ENCODE data around the gene CLIP3. TPM values are rescaled to one million over a fixed set of nuclear protein-coding genes. Genes with fewer than 3 reads are reported as not detected.

Gene CLIP3
- total RNA-seq, 1 donor: 13.4 TPM

DNA sequence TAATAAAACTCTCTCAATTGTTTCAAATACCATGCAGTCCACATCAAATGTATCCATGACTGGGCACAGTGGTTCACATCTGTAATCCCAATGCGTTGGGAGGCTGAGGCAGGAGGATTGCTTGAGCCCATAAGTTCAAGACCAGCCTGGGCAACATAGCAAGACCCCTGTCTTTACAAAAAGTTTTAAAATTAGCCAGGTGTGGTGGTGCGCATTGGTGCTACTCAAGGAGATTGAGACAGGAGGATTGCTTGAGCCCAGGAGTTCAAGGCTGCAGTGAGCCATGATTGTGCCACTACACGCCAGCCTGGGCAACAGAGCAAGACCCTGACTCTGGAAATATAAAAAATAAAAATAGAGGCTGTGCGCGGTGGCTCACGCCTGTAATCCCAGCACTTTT, 5.0 kb downstream of the CLIP3 start:
- TF ChIP-seq, protein P1, sequence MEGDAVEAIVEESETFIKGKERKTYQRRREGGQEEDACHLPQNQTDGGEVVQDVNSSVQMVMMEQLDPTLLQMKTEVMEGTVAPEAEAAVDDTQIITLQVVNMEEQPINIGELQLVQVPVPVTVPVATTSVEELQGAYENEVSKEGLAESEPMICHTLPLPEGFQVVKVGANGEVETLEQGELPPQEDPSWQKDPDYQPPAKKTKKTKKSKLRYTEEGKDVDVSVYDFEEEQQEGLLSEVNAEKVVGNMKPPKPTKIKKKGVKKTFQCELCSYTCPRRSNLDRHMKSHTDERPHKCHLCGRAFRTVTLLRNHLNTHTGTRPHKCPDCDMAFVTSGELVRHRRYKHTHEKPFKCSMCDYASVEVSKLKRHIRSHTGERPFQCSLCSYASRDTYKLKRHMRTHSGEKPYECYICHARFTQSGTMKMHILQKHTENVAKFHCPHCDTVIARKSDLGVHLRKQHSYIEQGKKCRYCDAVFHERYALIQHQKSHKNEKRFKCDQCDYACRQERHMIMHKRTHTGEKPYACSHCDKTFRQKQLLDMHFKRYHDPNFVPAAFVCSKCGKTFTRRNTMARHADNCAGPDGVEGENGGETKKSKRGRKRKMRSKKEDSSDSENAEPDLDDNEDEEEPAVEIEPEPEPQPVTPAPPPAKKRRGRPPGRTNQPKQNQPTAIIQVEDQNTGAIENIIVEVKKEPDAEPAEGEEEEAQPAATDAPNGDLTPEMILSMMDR (IDR thresholded peaks at IDR 0.05; ENCODE audit: extremely low read depth, low read depth, low read length): no peak
- peaks cover 2% of the 10 kb centered on the region for H3K79me2 ChIP-seq (ENCODE audit: insufficient read depth, low read length)
- H3K9me3 ChIP-seq (ENCODE audit: low read depth, low read length): no peaks in the 10 kb centered on the region
- H3K27ac ChIP-seq (ENCODE audit: low read depth, low read length): no peak overlapping the region
- DNase-seq (ENCODE audit: insufficient read length, low spot score, missing footprints): no peak
- H4K20me1 ChIP-seq (ENCODE audit: insufficient read depth, low read length): peaks cover 3% of the 10 kb centered on the region
- no peaks in the 10 kb centered on the region for H3K27me3 ChIP-seq (ENCODE audit: insufficient read depth, low read length)
- H3K4me1 ChIP-seq (ENCODE audit: insufficient read depth, low read length): peaks cover 4% of the 10 kb centered on the region
- no peak overlapping the region for H2AFZ ChIP-seq (ENCODE audit: low read length)
- H3K36me3 ChIP-seq (ENCODE audit: insufficient read depth, low read length): peaks cover 27% of the 10 kb centered on the region
- H3K4me3 ChIP-seq (ENCODE audit: insufficient read depth, low read length): no peak overlapping the region
- H3K4me2 ChIP-seq (ENCODE audit: insufficient read depth, low read length): no peak overlapping the region

DNA sequence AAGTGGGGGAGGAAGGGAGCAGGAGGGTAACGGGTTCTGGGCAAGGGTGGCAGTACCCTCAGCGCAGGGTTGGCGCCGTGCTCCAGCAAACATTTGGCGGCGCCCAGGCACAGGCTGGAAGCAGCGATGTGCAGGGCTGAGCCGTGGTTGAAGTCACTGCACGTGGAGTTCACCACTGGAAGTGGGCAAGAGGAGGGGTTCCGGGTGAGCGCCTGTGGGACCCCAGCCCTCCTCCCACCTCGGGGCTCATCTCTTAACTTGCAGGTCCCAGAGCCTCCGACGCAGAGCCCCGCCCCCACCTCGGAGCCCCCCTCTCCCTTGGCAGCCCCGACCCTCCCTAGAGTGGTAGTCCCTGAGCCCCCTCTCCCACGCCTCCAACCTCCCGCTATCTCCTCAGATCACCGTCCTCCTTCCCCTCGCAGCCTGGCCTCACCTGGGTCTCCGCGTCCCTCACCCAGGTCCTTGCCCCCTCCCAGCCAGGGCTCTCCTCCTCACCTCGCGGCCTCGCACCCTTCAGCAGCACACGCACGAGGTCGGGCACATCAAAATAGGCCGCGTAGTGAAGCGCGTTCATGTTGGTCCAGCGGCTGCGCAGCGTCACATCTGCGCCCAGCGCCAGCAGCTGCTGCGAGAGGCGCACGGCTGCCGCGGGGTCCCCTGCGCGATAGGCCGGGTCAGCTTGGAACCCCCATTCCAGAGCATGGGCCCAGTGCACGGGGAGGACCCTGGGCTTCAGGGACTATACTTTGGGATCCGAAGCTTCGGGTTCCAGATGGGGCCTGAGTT, 6.4 kb downstream of the CLIP3 start:
- TF ChIP-seq, protein P1 (IDR thresholded peaks at IDR 0.05; ENCODE audit: extremely low read depth, low read depth, low read length): no peak
- peaks cover 36% of the 10 kb centered on the region for H3K36me3 ChIP-seq (ENCODE audit: insufficient read depth, low read length)
- no peak overlapping the region for H2AFZ ChIP-seq (ENCODE audit: low read length)
- H3K9me3 ChIP-seq (ENCODE audit: low read depth, low read length): no peaks in the 10 kb centered on the region
- no peaks in the 10 kb centered on the region for H3K4me1 ChIP-seq (ENCODE audit: insufficient read depth, low read length)
- H3K27me3 ChIP-seq (ENCODE audit: insufficient read depth, low read length): no peaks in the 10 kb centered on the region
- no peaks in the 10 kb centered on the region for H3K79me2 ChIP-seq (ENCODE audit: insufficient read depth, low read length)
- no peak overlapping the region for H3K27ac ChIP-seq (ENCODE audit: low read depth, low read length)
- peaks cover 3% of the 10 kb centered on the region for H4K20me1 ChIP-seq (ENCODE audit: insufficient read depth, low read length)
- no peak overlapping the region for H3K4me3 ChIP-seq (ENCODE audit: insufficient read depth, low read length)
- H3K4me2 ChIP-seq (ENCODE audit: insufficient read depth, low read length): no peak overlapping the region
- no peak for DNase-seq (ENCODE audit: insufficient read length, low spot score, missing footprints)

DNA sequence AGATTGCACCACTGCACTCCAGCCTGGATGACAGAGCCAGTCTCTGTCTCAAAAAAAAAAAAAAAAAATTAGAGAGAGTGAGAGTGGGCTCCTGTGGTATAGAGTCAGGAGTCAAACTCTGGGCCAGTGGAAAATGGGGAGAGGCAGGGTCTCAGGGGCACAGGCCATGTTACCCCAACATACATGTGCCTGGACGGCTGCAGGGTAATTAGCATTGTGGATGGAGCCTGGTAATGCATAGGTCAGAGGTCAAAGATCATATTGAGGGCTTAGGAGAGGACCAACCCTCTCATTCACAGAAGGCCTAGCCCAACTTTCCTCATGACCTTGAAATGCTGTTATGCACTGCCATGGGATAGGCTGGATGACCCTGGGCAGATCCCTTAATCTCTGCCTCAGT, 7.1 kb downstream of the CLIP3 start:
- no peak overlapping the region for H3K4me3 ChIP-seq (ENCODE audit: insufficient read depth, low read length)
- H4K20me1 ChIP-seq (ENCODE audit: insufficient read depth, low read length): peaks cover 3% of the 10 kb centered on the region
- H3K27ac ChIP-seq (ENCODE audit: low read depth, low read length): no peak overlapping the region
- peaks cover 43% of the 10 kb centered on the region for H3K36me3 ChIP-seq (ENCODE audit: insufficient read depth, low read length)
- H3K9me3 ChIP-seq (ENCODE audit: low read depth, low read length): no peaks in the 10 kb centered on the region
- no peak for DNase-seq (ENCODE audit: insufficient read length, low spot score, missing footprints)
- no peaks in the 10 kb centered on the region for H3K4me1 ChIP-seq (ENCODE audit: insufficient read depth, low read length)
- no peaks in the 10 kb centered on the region for H3K79me2 ChIP-seq (ENCODE audit: insufficient read depth, low read length)
- no peak overlapping the region for H3K4me2 ChIP-seq (ENCODE audit: insufficient read depth, low read length)
- no peak overlapping the region for H2AFZ ChIP-seq (ENCODE audit: low read length)
- TF ChIP-seq, protein P1 (IDR thresholded peaks at IDR 0.05; ENCODE audit: extremely low read depth, low read depth, low read length): no peak
- H3K27me3 ChIP-seq (ENCODE audit: insufficient read depth, low read length): no peaks in the 10 kb centered on the region

DNA sequence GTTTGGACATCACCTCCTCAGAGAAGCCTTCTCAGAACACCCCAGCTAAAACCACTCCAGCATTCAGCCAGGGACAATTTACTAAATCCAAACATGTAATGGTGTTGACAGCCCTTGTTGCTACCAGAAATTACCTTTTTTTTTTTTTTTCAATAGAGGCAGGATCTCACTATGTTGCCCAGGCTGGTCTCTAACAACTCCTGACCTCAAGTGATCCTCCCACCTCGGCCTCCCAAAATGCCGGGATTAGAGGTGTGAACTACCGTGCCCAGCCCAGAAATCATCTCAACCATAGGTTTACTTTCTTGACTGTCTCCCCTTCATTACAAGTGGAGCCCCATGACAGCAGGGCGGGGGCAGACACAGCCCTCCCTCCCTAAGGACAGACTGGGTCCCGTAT, 9.2 kb downstream of the CLIP3 start:
- DNase-seq (ENCODE audit: insufficient read length, low spot score, missing footprints): no peak
- H3K36me3 ChIP-seq (ENCODE audit: insufficient read depth, low read length): peaks cover 55% of the 10 kb centered on the region
- no peak overlapping the region for H3K27ac ChIP-seq (ENCODE audit: low read depth, low read length)

More for the DNA sequence above, 9.2 kb downstream of the CLIP3 start:
- Histone ChIP-seq H3K4me3 (ENCODE audit: insufficient read depth, low read length) (no peak overlapping the region), H2AFZ (ENCODE audit: low read length) (no peak overlapping the region), H4K20me1 (ENCODE audit: insufficient read depth, low read length) (no peaks in the 10 kb centered on the region), H3K4me2 (ENCODE audit: insufficient read depth, low read length) (no peak overlapping the region), H3K27me3 (ENCODE audit: insufficient read depth, low read length) (no peaks in the 10 kb centered on the region), H3K4me1 (ENCODE audit: insufficient read depth, low read length) (no peaks in the 10 kb centered on the region), H3K9me3 (ENCODE audit: low read depth, low read length) (no peaks in the 10 kb centered on the region), H3K79me2 (ENCODE audit: insufficient read depth, low read length) (no peaks in the 10 kb centered on the region)
- TF ChIP-seq, protein P1 (IDR thresholded peaks at IDR 0.05; ENCODE audit: extremely low read depth, low read depth, low read length): no peak

Data from osteoblast (primary cell).